Measurements from ENCODE around the gene PCNX2. TPM values are rescaled to one million over a fixed set of nuclear protein-coding genes. Genes with fewer than 3 reads are reported as not detected.
"Not testable (repeated sequence)": the region's sequence is repeated elsewhere in the genome, so short reads cannot be mapped to it uniquely, and the experiment has no call there.

PCNX2 gene
- total RNA-seq, 1 donor: 56.8 TPM

DNA sequence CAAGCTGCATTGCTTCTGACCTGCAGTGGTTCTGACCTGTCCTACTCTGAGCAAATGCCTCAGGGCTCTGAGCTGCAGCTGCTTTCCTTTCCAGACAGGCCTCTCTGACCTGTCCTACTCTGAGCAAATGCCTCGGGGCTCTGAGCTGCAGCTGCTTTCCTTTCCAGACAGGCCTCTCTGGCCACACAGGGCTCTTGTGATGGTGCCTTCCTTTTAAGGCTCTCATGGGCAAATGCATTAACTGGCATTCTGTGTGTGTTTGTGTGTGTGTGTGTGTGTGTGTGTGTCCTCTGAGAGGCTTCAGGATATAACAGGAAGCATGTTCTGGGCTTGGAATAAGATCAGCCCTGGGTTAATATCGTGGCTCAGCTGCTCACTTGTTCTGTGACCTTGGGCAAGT is 213.8 kb downstream of the PCNX2 start:
- Histone ChIP-seq H3K4me1 (ENCODE audit: insufficient read depth, low read length) (no peaks in the 10 kb centered on the region), H3K79me2 (ENCODE audit: insufficient read depth, low read length) (no peaks in the 10 kb centered on the region), H3K27ac (ENCODE audit: low read depth, low read length) (no peak overlapping the region), H3K36me3 (ENCODE audit: insufficient read depth, low read length) (no peaks in the 10 kb centered on the region), H3K4me2 (ENCODE audit: insufficient read depth, low read length) (no peak overlapping the region), H2AFZ (ENCODE audit: low read length) (no peak overlapping the region), H3K27me3 (ENCODE audit: insufficient read depth, low read length) (no peaks in the 10 kb centered on the region), H3K9me3 (ENCODE audit: low read depth, low read length) (no peaks in the 10 kb centered on the region), H4K20me1 (ENCODE audit: insufficient read depth, low read length) (no peaks in the 10 kb centered on the region), H3K4me3 (ENCODE audit: insufficient read depth, low read length) (no peak overlapping the region)
- TF ChIP-seq, protein P1, sequence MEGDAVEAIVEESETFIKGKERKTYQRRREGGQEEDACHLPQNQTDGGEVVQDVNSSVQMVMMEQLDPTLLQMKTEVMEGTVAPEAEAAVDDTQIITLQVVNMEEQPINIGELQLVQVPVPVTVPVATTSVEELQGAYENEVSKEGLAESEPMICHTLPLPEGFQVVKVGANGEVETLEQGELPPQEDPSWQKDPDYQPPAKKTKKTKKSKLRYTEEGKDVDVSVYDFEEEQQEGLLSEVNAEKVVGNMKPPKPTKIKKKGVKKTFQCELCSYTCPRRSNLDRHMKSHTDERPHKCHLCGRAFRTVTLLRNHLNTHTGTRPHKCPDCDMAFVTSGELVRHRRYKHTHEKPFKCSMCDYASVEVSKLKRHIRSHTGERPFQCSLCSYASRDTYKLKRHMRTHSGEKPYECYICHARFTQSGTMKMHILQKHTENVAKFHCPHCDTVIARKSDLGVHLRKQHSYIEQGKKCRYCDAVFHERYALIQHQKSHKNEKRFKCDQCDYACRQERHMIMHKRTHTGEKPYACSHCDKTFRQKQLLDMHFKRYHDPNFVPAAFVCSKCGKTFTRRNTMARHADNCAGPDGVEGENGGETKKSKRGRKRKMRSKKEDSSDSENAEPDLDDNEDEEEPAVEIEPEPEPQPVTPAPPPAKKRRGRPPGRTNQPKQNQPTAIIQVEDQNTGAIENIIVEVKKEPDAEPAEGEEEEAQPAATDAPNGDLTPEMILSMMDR (IDR thresholded peaks at IDR 0.05; ENCODE audit: extremely low read depth, low read depth, low read length): no peak
- no peak for DNase-seq (ENCODE audit: insufficient read length, low spot score, missing footprints)

DNA sequence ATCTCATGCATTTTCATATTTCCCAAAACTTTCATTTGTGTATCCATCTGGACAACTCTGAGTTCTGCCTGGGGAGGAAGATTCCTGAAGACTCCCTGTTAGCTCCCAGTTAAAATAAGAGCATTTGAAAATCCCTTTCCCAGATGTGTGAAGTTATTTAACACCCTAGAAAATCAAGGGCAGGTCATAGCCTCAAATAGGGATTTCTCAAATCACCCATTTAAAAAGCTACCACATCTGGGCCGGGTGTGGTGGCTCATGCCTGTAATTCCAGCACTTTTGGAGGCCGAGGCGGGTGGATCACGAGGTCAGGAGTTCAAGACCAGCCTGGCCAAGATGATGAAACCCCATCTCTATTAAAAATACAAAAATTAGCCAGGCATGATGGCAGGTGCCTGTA is 214.7 kb downstream of the PCNX2 start:
- DNase-seq (ENCODE audit: insufficient read length, low spot score, missing footprints); H3K36me3 ChIP-seq (ENCODE audit: insufficient read depth, low read length); H2AFZ ChIP-seq (ENCODE audit: low read length); H3K9me3 ChIP-seq (ENCODE audit: low read depth, low read length); H3K27ac ChIP-seq (ENCODE audit: low read depth, low read length); H4K20me1 ChIP-seq (ENCODE audit: insufficient read depth, low read length); H3K27me3 ChIP-seq (ENCODE audit: insufficient read depth, low read length); H3K4me3 ChIP-seq (ENCODE audit: insufficient read depth, low read length); H3K4me2 ChIP-seq (ENCODE audit: insufficient read depth, low read length); H3K4me1 ChIP-seq (ENCODE audit: insufficient read depth, low read length); H3K79me2 ChIP-seq (ENCODE audit: insufficient read depth, low read length): not testable (repeated sequence)

DNA sequence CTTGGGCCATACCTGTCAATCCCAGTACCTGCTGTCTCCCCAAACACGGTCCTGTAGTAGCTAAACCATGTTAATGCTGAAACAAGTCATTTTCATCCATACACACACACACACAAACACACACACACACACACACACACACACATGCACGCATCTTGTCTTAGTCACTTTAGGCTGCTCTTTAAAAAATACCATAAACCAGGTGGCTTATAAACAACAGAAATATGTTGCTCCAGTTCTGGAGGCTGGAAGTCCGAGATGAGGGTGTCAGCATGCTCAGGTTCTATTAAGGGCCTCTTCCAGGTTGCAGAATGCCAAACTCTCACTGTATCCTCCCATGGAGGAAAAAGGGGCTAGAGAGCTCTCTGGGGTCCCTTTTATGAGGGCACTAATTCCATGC is 215.2 kb downstream of the PCNX2 start:
- TF ChIP-seq, protein P1 (IDR thresholded peaks at IDR 0.05; ENCODE audit: extremely low read depth, low read depth, low read length): no peak
- Histone ChIP-seq H3K79me2 (ENCODE audit: insufficient read depth, low read length) (no peaks in the 10 kb centered on the region), H3K9me3 (ENCODE audit: low read depth, low read length) (no peaks in the 10 kb centered on the region), H3K27ac (ENCODE audit: low read depth, low read length) (no peak overlapping the region), H2AFZ (ENCODE audit: low read length) (no peak overlapping the region), H3K4me3 (ENCODE audit: insufficient read depth, low read length) (no peak overlapping the region), H3K27me3 (ENCODE audit: insufficient read depth, low read length) (no peaks in the 10 kb centered on the region), H3K4me2 (ENCODE audit: insufficient read depth, low read length) (no peak overlapping the region), H4K20me1 (ENCODE audit: insufficient read depth, low read length) (no peaks in the 10 kb centered on the region), H3K4me1 (ENCODE audit: insufficient read depth, low read length) (peaks cover 3% of the 10 kb centered on the region), H3K36me3 (ENCODE audit: insufficient read depth, low read length) (no peaks in the 10 kb centered on the region)
- no peak for DNase-seq (ENCODE audit: insufficient read length, low spot score, missing footprints)

DNA sequence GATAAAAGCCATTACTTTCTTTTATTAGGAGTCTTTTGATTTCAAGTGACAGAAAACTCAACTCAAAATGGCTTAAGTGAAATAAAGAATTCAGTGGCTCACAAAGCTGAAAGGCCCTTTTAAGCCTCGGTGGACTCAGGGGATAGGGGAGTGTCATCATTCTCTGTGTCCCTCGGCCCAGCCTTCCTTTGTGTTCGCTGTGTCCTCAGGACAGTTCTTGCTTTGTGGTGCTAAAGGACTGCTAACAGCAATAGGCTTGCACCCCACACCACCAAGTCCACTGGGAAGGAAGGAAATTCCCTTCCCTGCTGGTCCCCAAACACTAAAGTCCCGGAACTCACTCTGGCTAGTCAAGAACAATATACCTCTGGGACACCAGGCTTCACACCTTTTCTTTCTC is 216.0 kb downstream of the PCNX2 start:
- no peaks in the 10 kb centered on the region for H3K79me2 ChIP-seq (ENCODE audit: insufficient read depth, low read length)
- no peak for DNase-seq (ENCODE audit: insufficient read length, low spot score, missing footprints)
- H2AFZ ChIP-seq (ENCODE audit: low read length): no peak overlapping the region
- peaks cover 7% of the 10 kb centered on the region for H3K4me1 ChIP-seq (ENCODE audit: insufficient read depth, low read length)
- no peaks in the 10 kb centered on the region for H3K36me3 ChIP-seq (ENCODE audit: insufficient read depth, low read length)
- H3K27me3 ChIP-seq (ENCODE audit: insufficient read depth, low read length): no peaks in the 10 kb centered on the region
- no peaks in the 10 kb centered on the region for H4K20me1 ChIP-seq (ENCODE audit: insufficient read depth, low read length)
- no peaks in the 10 kb centered on the region for H3K9me3 ChIP-seq (ENCODE audit: low read depth, low read length)
- no peak overlapping the region for H3K4me3 ChIP-seq (ENCODE audit: insufficient read depth, low read length)
- H3K27ac ChIP-seq (ENCODE audit: low read depth, low read length): no peak overlapping the region
- no peak overlapping the region for H3K4me2 ChIP-seq (ENCODE audit: insufficient read depth, low read length)
- TF ChIP-seq, protein P1 (IDR thresholded peaks at IDR 0.05; ENCODE audit: extremely low read depth, low read depth, low read length): no peak
